Melanocyte of skin (primary cell): ENCODE measurements around the gene RND2. TPM values are rescaled to one million over a fixed set of nuclear protein-coding genes. Genes with fewer than 3 reads are reported as not detected.

Experiments used
- total RNA-seq, 2 donors: library from RNA; depleted of rRNA; stranded (reverse); fragments of >200 nt; gene quantifications; 2 replicates each; pipeline ENCODE4 v1.2.3, GENCODE V29; 2012

RND2 gene
- total RNA-seq = under 1 TPM; 0.33 to 0.34 TPM

DNA sequence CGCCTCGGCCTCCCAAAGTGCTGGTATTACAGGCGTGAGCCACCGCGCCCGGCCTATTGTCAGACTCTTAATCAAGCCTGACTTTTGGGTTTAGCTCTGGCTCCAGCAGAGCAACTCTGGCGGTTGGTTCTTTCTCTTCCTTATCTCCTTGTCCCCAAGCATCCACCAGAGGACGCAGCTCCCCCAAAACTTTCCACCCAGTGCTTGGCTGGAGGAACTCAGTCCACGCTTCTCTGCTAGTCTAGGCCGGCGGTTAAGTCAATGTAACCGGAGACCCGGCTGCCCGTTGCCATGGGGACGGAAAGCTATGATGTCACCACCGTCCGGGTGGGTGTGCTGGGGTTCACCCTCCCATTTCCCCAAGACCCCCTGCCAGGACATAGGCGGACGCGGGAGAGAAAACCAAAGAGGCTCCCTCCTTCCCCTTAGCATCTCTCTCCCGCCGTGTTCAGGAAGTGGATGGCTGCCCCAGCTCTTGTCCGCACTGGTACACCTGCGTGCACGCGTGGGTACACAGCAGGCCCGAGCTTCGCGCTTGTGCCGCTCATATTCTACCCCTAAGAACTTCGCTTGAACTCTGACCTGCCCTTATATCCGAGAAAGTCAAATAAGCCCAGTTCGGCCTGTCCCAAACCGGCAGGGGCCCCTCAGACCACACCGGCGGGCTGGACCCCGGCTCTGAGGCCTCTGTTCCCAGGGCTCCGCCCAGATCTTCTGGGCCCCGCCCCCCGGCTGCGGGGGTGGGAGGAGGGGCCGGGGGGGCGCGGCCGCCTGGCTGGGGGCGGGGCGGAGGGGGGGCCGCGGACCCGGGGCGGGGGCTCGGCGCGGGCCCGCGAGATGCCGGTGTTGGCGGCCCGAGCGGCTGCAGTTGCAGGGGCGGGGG lies at the start of gene RND2:
Gene RND2, plus strand, starts transcription at position 825 of the 883 bp plus-strand sequence. CDS start 117 bp downstream, outside the sequence.

GRCh38 chr17:42979511-42980273 lies 45.3 kb upstream of the RND2 start, which contains the start of gene PTGES3L:
TSS of gene PTGES3L (minus strand) at chr17:42980080. CDS start at chr17:42980053, 27 bp downstream.

GRCh38 chr17:42980274-42980765 lies 44.7 kb upstream of the RND2 start, which contains the start of gene RUNDC1:
TSS of gene RUNDC1 (plus strand) at chr17:42980565. CDS start at chr17:42980577, 12 bp downstream.

GRCh38 chr17:42997984-42998938 lies 26.8 kb upstream of the RND2 start, which contains the start of gene RPL27:
TSS of gene RPL27 (plus strand) at chr17:42998419. CDS start at chr17:42998751, 332 bp downstream.

DNA sequence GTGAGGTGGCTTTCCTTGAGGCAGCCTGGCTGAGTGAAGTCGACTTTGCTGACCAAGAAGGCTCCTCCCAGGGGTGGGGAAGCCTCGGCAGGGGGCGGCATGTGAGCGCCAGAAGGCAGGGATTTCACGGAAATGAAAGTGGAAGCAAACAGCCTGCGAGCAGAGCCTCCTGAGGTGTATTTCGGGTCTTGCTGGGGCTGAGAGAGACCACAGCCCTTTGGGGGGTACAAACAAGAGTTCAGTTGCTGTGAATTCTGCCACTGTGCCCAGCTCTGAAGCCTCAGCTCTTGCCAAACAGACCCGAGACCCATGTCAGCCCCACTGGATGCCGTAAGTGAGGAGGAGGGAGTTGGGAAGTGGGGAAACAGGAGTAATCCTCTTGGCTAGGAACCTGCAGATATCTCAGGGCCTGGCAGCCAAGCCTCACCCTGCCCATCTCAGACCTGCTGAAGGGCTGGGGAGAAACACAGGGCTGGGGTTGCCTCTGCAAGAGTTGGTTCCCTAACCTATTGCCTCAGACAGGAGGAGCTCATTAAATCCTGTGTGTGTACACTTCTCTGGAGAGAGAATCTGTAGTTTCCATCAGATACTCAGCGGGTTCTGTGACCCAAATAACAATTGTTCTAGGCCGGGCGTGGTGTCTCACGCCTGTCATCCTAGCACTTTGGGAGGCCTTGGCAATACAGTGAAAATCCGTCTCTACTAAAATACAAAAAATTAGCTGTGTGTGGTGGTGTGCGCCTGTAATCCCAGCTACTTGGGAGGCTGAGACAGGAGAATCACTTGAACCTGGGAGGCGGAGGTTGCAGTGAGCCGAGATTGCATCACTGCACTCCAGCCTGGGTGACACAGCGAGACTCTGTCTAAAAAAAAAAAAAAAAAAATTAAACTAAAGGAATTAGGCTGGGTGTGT lies 18.1 kb upstream of the RND2 start, which contains the start of gene IFI35:
Gene IFI35, plus strand, starts transcription at position 146 of the 913 bp plus-strand sequence. Its CDS starts 164 bp downstream, at position 310.

GRCh38 chr17:43021741-43022512 lies 3.1 kb upstream of the RND2 start, which contains the start of gene VAT1:
TSS of gene VAT1 (minus strand) at chr17:43022385. CDS start at chr17:43022322, 63 bp downstream.

Other genes with a start within 250 kb of the RND2 start
- gene WNK4, start 244.6 kb upstream of the RND2 start, total RNA-seq = not detected
- 10 to 100 TPM; 68.8 to 96.9 TPM for gene COA3, start 226.5 kb upstream of the RND2 start, total RNA-seq
- gene CNTD1, start 226.4 kb upstream of the RND2 start, total RNA-seq = under 1 TPM in 1 of 2 donors, not detected in 1; under 0.01 TPM
- 10 to 100 TPM; 68.8 to 94.9 TPM for gene BECN1, start 200.9 kb upstream of the RND2 start, total RNA-seq
- 100 to 1,000 TPM; 113 to 178 TPM for gene PSME3, start 191.8 kb upstream of the RND2 start, total RNA-seq
- 1 to 10 TPM in 1 of 2 donors, under 1 TPM in 1; 1.00 to 1.0 TPM for gene AOC2, start 180.7 kb upstream of the RND2 start, total RNA-seq
- under 1 TPM; under 0.01 TPM for gene AOC3, start 174.0 kb upstream of the RND2 start, total RNA-seq
- gene G6PC1, start 124.4 kb upstream of the RND2 start, total RNA-seq = not detected
- gene AARSD1, start 60.8 kb upstream of the RND2 start, total RNA-seq = 10 to 100 TPM; 12.4 to 12.7 TPM
- gene PTGES3L, start 45.2 kb upstream of the RND2 start, total RNA-seq = under 1 TPM; 0.33 to 0.34 TPM
- 1 to 10 TPM; 7.6 to 8.0 TPM for gene RUNDC1, start 44.7 kb upstream of the RND2 start, total RNA-seq
- 1,000 to 10,000 TPM in 1 of 2 donors, 100 to 1,000 TPM in 1; 783 to 1,366 TPM for gene RPL27, start 26.8 kb upstream of the RND2 start, total RNA-seq
- gene IFI35, start 18.4 kb upstream of the RND2 start, total RNA-seq = 100 to 1,000 TPM; 167 to 255 TPM
- gene VAT1, start 2.8 kb upstream of the RND2 start, total RNA-seq = 100 to 1,000 TPM; 400 to 703 TPM
- gene BRCA1, start 100.1 kb downstream of the RND2 start, total RNA-seq = 10 to 100 TPM; 30.6 to 46.6 TPM
- gene NBR1, start 146.0 kb downstream of the RND2 start, total RNA-seq = 10 to 100 TPM; 72.9 to 93.6 TPM
- gene TMEM106A, start 186.6 kb downstream of the RND2 start, total RNA-seq = 1 to 10 TPM; 2.7 to 4.1 TPM
- not detected for gene CCDC200, start 203.4 kb downstream of the RND2 start, total RNA-seq
- not detected for gene RNU2-1, start 208.7 kb downstream of the RND2 start, total RNA-seq